ENCODE measurements around the gene NEXMIF. TPM values are rescaled to one million over a fixed set of nuclear protein-coding genes. Genes with fewer than 3 reads are reported as not detected.

Gene NEXMIF
- 0.05 TPM in 1 of 2 replicates, not detected in the other for total RNA-seq

GRCh38 chrX:74925225-74926088 is at the start of gene NEXMIF:
TSS of gene NEXMIF (minus strand) at chrX:74925452.

Other genes starting within 250 kb of the NEXMIF start
- 22.2 and 24.6 TPM in 2 replicates for gene ABCB7, start 230.8 kb upstream of the NEXMIF start, total RNA-seq